HepG2 (cell line): ENCODE data around the gene RSPRY1. TPM values are rescaled to one million over a fixed set of nuclear protein-coding genes. Genes with fewer than 3 reads are reported as not detected.

ENCODE experiments used
- ATAC-seq: fragments of 200-7000 bp; cut with Tn5 transposase; 3 replicates; pipeline ENCODE4 v1.9.1; 2020; ENCODE audit warnings: mild to moderate bottlenecking, moderate library complexity
- BruUV-seq: library from RNA; stranded (reverse); fragments of 400-500 nt; replicated peaks from 2 replicates; lab custom pipeline; 2021; lab: Mats Ljungman, UMichigan
- CTCF ChIA-PET: fragments of 300-600 bp; formaldehyde crosslinking; extraction: SDS; loops from one replicate; lab custom pipeline; 2021; ENCODE audit warnings: low total read pairs, inconsistent platforms, low intra/inter-chr PET ratio; lab: Yijun Ruan, JAX
- POLR2A ChIA-PET: fragments of 350-600 bp; sonication (Branson Sonifier 250); formaldehyde crosslinking; loops from one replicate; lab custom pipeline; 2020; ENCODE audit warnings: antibody characterized with exemption, inconsistent platforms; lab: Yijun Ruan, JAX
- DNase-seq: peaks from one replicate; pipeline ENCODE4 v3.0.0-alpha.2; 2015; ENCODE audit warnings: low spot score
- FAIRE-seq: peaks from 3 replicates; lab custom pipeline; 2011; peaks lifted over from hg19 to GRCh38; lab: Jason Lieb, UNC
- H2AFZ ChIP-seq: one replicate; pipeline ENCODE4 v1.6.1; 2011; ENCODE audit warnings: low read length, inconsistent platforms
- H3K27ac ChIP-seq: fragments of 300-600 bp; 3 replicates; pipeline ENCODE4 v1.8.0; 2011; ENCODE audit warnings: mixed run types, mild to moderate bottlenecking, mixed read lengths, low read length, inconsistent platforms; ENCODE audit not compliant: insufficient read depth; ENCODE audit errors: extremely low read length
- H3K27me3 ChIP-seq, 2 experiments: fragments of 200-600 bp in 1 of 2; 2 replicates in 1 of 2; 3 replicates in 1 of 2; pipeline versions ENCODE4 v1.6.0 to v1.8.0; 2011; ENCODE audit warnings: low read length in 2 of 2, mild to moderate bottlenecking in 2 of 2, moderate library complexity in 2 of 2, inconsistent platforms in 1 of 2; ENCODE audit not compliant: insufficient read depth in 2 of 2, control insufficient read depth in 1 of 2
- H3K36me3 ChIP-seq, 2 experiments: fragments of 200-600 bp in 1 of 2; replicated peaks in 1 of 2; 2 replicates in 1 of 2; 3 replicates in 1 of 2; pipeline versions ENCODE4 v1.5.1 to v1.8.0; 2011; ENCODE audit warnings: low read length in 2 of 2, inconsistent platforms in 1 of 2; ENCODE audit not compliant: insufficient read depth in 2 of 2, control insufficient read depth in 1 of 2
- H3K4me1 ChIP-seq: 2 replicates; pipeline ENCODE4 v1.5.1; 2012; ENCODE audit warnings: low read length, inconsistent platforms; ENCODE audit not compliant: insufficient read depth
- H3K4me2 ChIP-seq: 2 replicates; pipeline ENCODE4 v1.6.0; 2011; ENCODE audit warnings: low read depth, low read length, inconsistent platforms
- H3K4me3 ChIP-seq, 3 experiments: fragments of 200-600 bp in 1 of 3; sonication (generic), shearing (Covaris generic) in 1 of 3; replicated peaks in 1 of 3; 2 replicates each; pipeline ENCODE4 v1.5.1; 2011 to 2016; ENCODE audit warnings: low read length in 3 of 3, inconsistent platforms in 2 of 3, low read depth in 2 of 3, mild to moderate bottlenecking in 2 of 3, control low read depth in 1 of 3, mixed read lengths in 1 of 3; ENCODE audit not compliant: insufficient read depth in 1 of 3
- H3K79me2 ChIP-seq: one replicate; pipeline ENCODE4 v1.6.1; 2011; ENCODE audit warnings: low read length, inconsistent platforms; ENCODE audit not compliant: insufficient read depth
- H3K9ac ChIP-seq: 2 replicates; pipeline ENCODE4 v1.6.0; 2011; ENCODE audit warnings: mild to moderate bottlenecking, low read depth, low read length, inconsistent platforms; ENCODE audit not compliant: insufficient read depth
- H3K9me3 ChIP-seq: 2 replicates; pipeline ENCODE4 v1.5.1; 2012; ENCODE audit warnings: mild to moderate bottlenecking, low read length
- H4K20me1 ChIP-seq: 2 replicates; pipeline ENCODE4 v1.6.0; 2011; ENCODE audit warnings: inconsistent platforms, mild to moderate bottlenecking, low read length, moderate library complexity; ENCODE audit not compliant: insufficient read depth
- AKAP8 ChIP-seq: sonication (generic); formaldehyde crosslinking; IDR thresholded peaks from 2 replicates; pipeline ENCODE4 v1.5.1; 2020; ENCODE audit warnings: mild to moderate bottlenecking, missing genetic modification reagents
- CHD4 ChIP-seq: fragments of 200-600 bp; sonication (generic); IDR thresholded peaks from 2 replicates; pipeline ENCODE4 v1.7.0; 2017; ENCODE audit warnings: mild to moderate bottlenecking, low read length, borderline replicate concordance
- FOXM1 ChIP-seq: sonication (generic); formaldehyde crosslinking; IDR thresholded peaks from 2 replicates; pipeline ENCODE4 v1.5.0; 2020; ENCODE audit warnings: missing genetic modification reagents
- HDAC2 ChIP-seq: sonication (generic); formaldehyde crosslinking; IDR thresholded peaks from 2 replicates; pipeline ENCODE4 v1.4.0; 2020; ENCODE audit warnings: missing genetic modification reagents
- KDM1A ChIP-seq: IDR thresholded peaks from 2 replicates; pipeline ENCODE4 v1.6.1; 2016; ENCODE audit warnings: missing compliant biosample characterization
- MTA3 ChIP-seq: sonication (generic); formaldehyde crosslinking; IDR thresholded peaks from 2 replicates; pipeline ENCODE4 v1.4.0; 2020; ENCODE audit warnings: missing genetic modification reagents
- SATB2 ChIP-seq: sonication (generic); formaldehyde crosslinking; IDR thresholded peaks from 2 replicates; pipeline ENCODE4 v1.5.0; 2020; ENCODE audit warnings: missing genetic modification reagents
- SKI ChIP-seq: fragments of 450-650 bp; IDR thresholded peaks from one replicate; pipeline ENCODE4 v1.6.1; 2018; ENCODE audit warnings: mild to moderate bottlenecking; ENCODE audit not compliant: partially characterized antibody
- SNRNP70 ChIP-seq: fragments of 200-400 bp; formaldehyde crosslinking; IDR thresholded peaks from 2 replicates; pipeline ENCODE4 v1.6.1; 2017; ENCODE audit warnings: mild to moderate bottlenecking, low read depth, low read length, moderate library complexity
- ZKSCAN1 ChIP-seq: fragments of 150-350 bp; IDR thresholded peaks from 2 replicates; pipeline ENCODE4 v1.6.1; 2014; ENCODE audit warnings: low read length
- ZNF503 ChIP-seq: sonication (generic); formaldehyde crosslinking; IDR thresholded peaks from 2 replicates; pipeline ENCODE4 v1.4.0; 2020; ENCODE audit warnings: missing genetic modification reagents
- ZSCAN25 ChIP-seq: sonication (generic); formaldehyde crosslinking; IDR thresholded peaks from 2 replicates; pipeline ENCODE4 v1.8.0; 2022; ENCODE audit warnings: mild to moderate bottlenecking, missing genetic modification reagents
- WGBS: methylation state at CpG from one replicate; pipeline ENCODE4 v1.1.6; 2017; ENCODE audit warnings: low lambda C conversion rate; 5-methylcytosine and 5-hydroxymethylcytosine counted together
- in situ Hi-C: cut with HindIII; loops from 2 replicates; pipeline ENCODE4 v1.10.0; 2017; ENCODE audit warnings: low pct_unique_long_range_greater_than_20kb; ENCODE audit not compliant: extremely low pct_ligation_motif_present
- intact Hi-C: fragments of 100-400 bp; cut with micrococcal nuclease; formaldehyde crosslinking; loops from one replicate; pipeline ENCODE4 v1.10.0; 2022; ENCODE audit not compliant: unreplicated experiment
- polyA plus RNA-seq, 8 experiments: library from polyadenylated mRNA; depleted of rRNA in 3 of 8; stranded (reverse) in 7 of 8; unstranded in 1 of 8; fragments of >200 nt; fragmentation: Illumina TruSeq in 4 of 8; extraction: Trizol in 4 of 8; gene quantifications; 2 replicates each; pipeline versions ENCODE4 v1.2.1 to v1.2.3, GENCODE V29; 2011 to 2016; ENCODE audit warnings: low read depth in 4 of 8, missing spikeins in 1 of 8, mixed read lengths in 1 of 8; ENCODE audit not compliant: insufficient read depth in 1 of 8
- total RNA-seq, 5 experiments: library from RNA; depleted of rRNA; stranded (reverse); fragments of >200 nt; fragmentation: Illumina TruSeq; extraction: Trizol; gene quantifications; 2 replicates each; pipeline ENCODE4 v1.2.3, GENCODE V29; 2016; ENCODE audit warnings: low read depth in 1 of 5

Gene RSPRY1
- total and polyA plus RNA-seq, 2 of the 13 experiments (the other 11 are each of a cell fraction or from before 2014, with no cell fraction given): 53.4 to 61.0 TPM

- TF ChIP-seq ZNF503 (CRISPR knock-in tag) (no peak), FOXM1 (CRISPR knock-in tag) (no peak), AKAP8 (no peak), MTA3 (no peak), ZKSCAN1 (no peak), SKI (no peak), SNRNP70 (no peak), KDM1A (CRISPR knock-in tag) (no peak)
Observed at GRCh38 chr16:57229079-57229478, 43.0 kb downstream of the RSPRY1 start (continued).

DNA sequence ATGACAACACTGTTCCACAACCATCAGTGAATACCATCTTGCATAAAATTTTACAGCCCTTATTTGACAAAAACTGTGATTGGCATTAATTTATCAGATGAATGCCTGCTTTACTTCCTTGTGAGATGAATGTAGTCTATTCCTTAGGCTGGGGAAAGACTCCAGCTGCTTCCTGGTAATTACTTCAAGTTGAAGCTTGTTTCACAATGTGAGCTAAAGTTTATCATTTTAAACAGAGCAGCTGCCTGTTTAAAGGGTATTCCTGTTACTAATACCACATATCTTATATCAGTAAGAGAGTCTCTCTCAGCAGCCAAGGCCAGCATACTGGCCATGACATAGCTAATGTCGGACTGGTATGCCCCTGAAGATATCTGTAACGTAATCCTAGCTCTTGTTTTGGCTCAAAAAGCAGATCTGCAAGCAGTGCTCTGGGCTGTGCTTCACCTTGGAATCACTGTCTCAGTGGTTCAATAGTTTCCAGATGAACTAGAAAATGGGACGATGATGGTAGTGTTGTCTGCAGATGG lies 45.8 kb downstream of the RSPRY1 start:
- Histone ChIP-seq H3K36me3 (peaks cover 48 to 83% of the 10 kb centered on the region in 2 experiments), H3K4me1 (no peaks in the 10 kb centered on the region), H4K20me1 (no peaks in the 10 kb centered on the region), H3K4me3 (no peak overlapping the region), H3K4me2 (no peak overlapping the region), H2AFZ (no peak overlapping the region), H3K79me2 (no peaks in the 10 kb centered on the region), H3K9ac (no peak overlapping the region), H3K27ac (no peak overlapping the region), H3K9me3 (no peaks in the 10 kb centered on the region), H3K27me3 (no peaks in the 10 kb centered on the region)
- 95% methylated on average over 3 of the region's 3 CpGs for WGBS
- intact Hi-C loops (no loop called here), in situ Hi-C loops (no loop called here)
- POLR2A ChIA-PET: no interaction called here
- CTCF ChIA-PET: no interaction called here
- no peak for ATAC-seq
- no peak for DNase-seq
- TF ChIP-seq HDAC2 (no peak), ZSCAN25 (CRISPR knock-in tag) (no peak), SATB2 (CRISPR knock-in tag) (no peak), CHD4 (no peak)
- no peak for FAIRE-seq
- no TSS peak for BruUV-seq
